Gastroesophageal sphincter (tissue), 4 donors: Measurements from ENCODE around the gene PIP4K2A. TPM values are rescaled to one million over a fixed set of nuclear protein-coding genes. Genes with fewer than 3 reads are reported as not detected.
"Not testable (repeated sequence)": the region's sequence is repeated elsewhere in the genome, so short reads cannot be mapped to it uniquely, and the experiment has no call there.

Experiments used
- ATAC-seq: fragments of 150-250 bp; one replicate; pipeline ENCODE4 v1.9.1; 2016; ENCODE audit warnings: mild to moderate bottlenecking, moderate library complexity
- H3K27ac ChIP-seq, 4 donors: fragments of 200-600 bp; sonication (generic) in 3 of 4; 1 replicate in 3 of 4; 2 replicates in 1 of 4; pipeline ENCODE4 v1.5.1; 2016 to 2019
- H3K27me3 ChIP-seq: fragments of 200-600 bp; sonication (generic); one replicate; pipeline ENCODE4 v1.5.1; 2019
- H3K36me3 ChIP-seq, 2 donors: fragments of 200-600 bp; sonication (generic); one replicate each; pipeline ENCODE4 v1.5.1; 2019; ENCODE audit warnings: control low read depth in 1 of 2
- H3K4me1 ChIP-seq, 3 donors: fragments of 200-600 bp; sonication (generic); 1 replicate in 2 of 3; 2 replicates in 1 of 3; pipeline ENCODE4 v1.5.1; 2016 to 2019; ENCODE audit warnings: control low read depth in 2 of 3
- H3K4me3 ChIP-seq, 2 donors: fragments of 200-600 bp; sonication (generic); one replicate each; pipeline ENCODE4 v1.5.1; 2019; ENCODE audit warnings: mild to moderate bottlenecking in 1 of 2, moderate library complexity in 1 of 2
- H3K9me3 ChIP-seq, 3 donors: fragments of 200-600 bp; sonication (generic); one replicate each; pipeline ENCODE4 v1.5.1; 2017 to 2019; ENCODE audit warnings: control low read depth in 2 of 3
- CTCF ChIP-seq, 4 experiments: fragments of 200-600 bp in 2 of 4; fragments of 450-650 bp in 2 of 4; sonication (generic) in 1 of 4; IDR thresholded peaks; one replicate each; pipeline ENCODE4 v1.5.1; 2017 to 2019; ENCODE audit warnings: antibody characterized with exemption in 4 of 4, mild to moderate bottlenecking in 2 of 4, moderate library complexity in 2 of 4
- EP300 ChIP-seq: sonication (generic); formaldehyde crosslinking; IDR thresholded peaks from one replicate; pipeline ENCODE4 v1.6.1; 2017; ENCODE audit warnings: antibody characterized with exemption, mild to moderate bottlenecking
- POLR2A ChIP-seq, 2 donors: fragments of 450-650 bp; IDR thresholded peaks; one replicate each; pipeline ENCODE4 v1.6.1; 2017; ENCODE audit warnings: antibody characterized with exemption in 2 of 2, mild to moderate bottlenecking in 2 of 2, moderate library complexity in 1 of 2
- POLR2AphosphoS5 ChIP-seq: sonication (generic); formaldehyde crosslinking; IDR thresholded peaks from one replicate; pipeline ENCODE4 v1.6.1; 2017; ENCODE audit warnings: antibody characterized with exemption
- WGBS, 2 donors: methylation state at CpG; one replicate each; pipeline ENCODE4 v1.1.5; 2018; ENCODE audit warnings: low coverage in 1 of 2; 5-methylcytosine and 5-hydroxymethylcytosine counted together
- total RNA-seq, 4 donors: library from RNA; depleted of rRNA; stranded (reverse); fragments of >200 nt; gene quantifications; one replicate each; pipeline ENCODE4 v1.1.0, GENCODE V29; 2016

PIP4K2A gene
- total RNA-seq, 4 donors from 2014 or later: 30.4 to 57.2 (median 51.3) TPM

DNA sequence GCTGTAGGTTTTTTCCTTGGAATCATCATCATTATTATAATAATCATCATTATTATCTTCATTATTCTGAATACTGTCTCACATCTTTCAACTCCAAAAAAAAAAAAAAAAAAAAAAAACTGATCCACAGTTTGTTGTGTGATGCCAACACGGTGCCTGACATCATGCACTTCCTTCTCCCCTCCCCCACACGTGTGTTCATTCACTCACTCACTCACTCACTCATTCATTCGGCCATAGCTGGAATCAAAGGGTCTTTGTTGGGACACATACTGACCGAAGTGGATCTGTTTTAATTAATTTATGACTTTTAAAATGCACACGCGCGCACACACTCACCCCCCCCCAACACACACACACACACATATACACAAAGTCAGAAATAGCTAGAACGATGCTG lies 177.8 kb downstream of the PIP4K2A start:
- TF ChIP-seq CTCF (IDR thresholded peaks at IDR 0.05) (no peak), POLR2A (IDR thresholded peaks at IDR 0.05) (no peak), POLR2AphosphoS5 (no peak), EP300 (no peak)
- Histone ChIP-seq H3K9me3 (no peaks in the 10 kb centered on the region), H3K4me1 (no peaks in the 10 kb centered on the region), H3K27me3 (no peaks in the 10 kb centered on the region), H3K36me3 (peaks cover 0 to 56% of the 10 kb centered on the region in 2 donors), H3K27ac (no peak overlapping the region), H3K4me3 (no peak overlapping the region)
- no peak for ATAC-seq
- WGBS, 2 donors: 86 to 88% methylated on average over 7 to 8 of the region's 8 CpGs

DNA sequence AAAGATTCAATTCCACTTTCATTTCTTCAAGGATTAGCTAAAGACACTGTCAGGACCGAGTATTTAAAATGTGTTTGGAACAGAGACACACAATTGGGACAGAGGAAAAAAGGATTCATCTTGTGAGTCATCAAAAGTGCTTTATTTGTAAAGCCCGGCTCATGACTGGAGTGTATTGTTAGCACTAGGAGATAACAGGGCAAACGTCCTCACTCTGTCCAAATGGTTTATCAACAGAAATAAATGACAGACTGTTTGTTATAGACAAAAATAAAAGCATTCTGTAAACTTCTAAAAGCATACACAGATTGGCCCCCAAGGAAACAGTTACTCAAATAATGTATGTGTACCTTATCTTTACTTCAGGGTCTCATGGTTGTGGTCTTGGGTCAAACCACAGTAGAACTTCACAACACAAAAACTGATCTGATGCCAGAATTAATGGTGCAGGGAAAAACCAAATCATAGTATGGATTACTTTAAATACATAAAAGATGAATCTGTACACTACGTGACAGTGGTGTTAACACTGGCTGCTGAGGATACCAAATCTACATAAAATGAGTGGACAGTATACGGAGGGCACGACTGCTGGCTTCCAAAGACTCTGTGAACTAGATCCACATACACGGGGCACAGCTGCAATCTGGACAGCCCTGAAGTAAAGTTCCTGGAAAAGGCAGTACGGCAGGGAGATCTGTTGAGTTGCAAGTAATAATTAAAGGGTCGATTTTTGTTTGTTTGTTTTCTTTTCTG lies 179.4 kb downstream of the PIP4K2A start:
- no peak overlapping the region for H3K4me3 ChIP-seq
- no peak for TF ChIP-seq POLR2AphosphoS5
- TF ChIP-seq EP300: no peak
- TF ChIP-seq POLR2A (IDR thresholded peaks at IDR 0.05): no peak
- no peak for TF ChIP-seq CTCF (IDR thresholded peaks at IDR 0.05)
- peaks cover 0 to 7% (median 0%) of the 10 kb centered on the region in 3 donors for H3K9me3 ChIP-seq
- WGBS, 2 donors: 63 to 65% methylated on average over 6 to 9 of the region's 9 CpGs
- no peak overlapping the region for H3K27ac ChIP-seq
- ATAC-seq: no peak
- H3K36me3 ChIP-seq: peaks cover 0 to 40% of the 10 kb centered on the region in 2 donors
- no peaks in the 10 kb centered on the region for H3K4me1 ChIP-seq
- no peaks in the 10 kb centered on the region for H3K27me3 ChIP-seq

DNA sequence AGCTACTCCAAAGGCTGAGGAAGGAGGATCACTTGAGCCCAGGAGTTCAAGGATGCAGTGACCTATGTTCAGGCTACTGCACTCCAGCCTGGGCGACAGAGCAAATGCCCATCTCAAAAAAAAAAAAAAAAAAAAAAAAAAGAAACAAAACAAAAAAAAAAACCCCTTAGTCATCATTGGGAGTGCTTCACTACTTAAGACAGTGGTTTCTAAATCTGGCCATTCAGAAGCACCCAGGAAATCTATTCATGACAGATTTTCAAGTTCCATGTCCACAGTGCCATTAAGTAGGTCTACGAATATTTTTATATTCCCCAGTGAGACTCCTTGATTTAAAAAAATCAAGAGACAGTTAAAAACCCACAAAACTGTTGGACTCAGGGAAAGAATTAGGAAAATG lies 182.9 kb downstream of the PIP4K2A start:
- H3K27me3 ChIP-seq: no peaks in the 10 kb centered on the region
- no peak for ATAC-seq
- H3K9me3 ChIP-seq: peaks cover 0 to 24% (median 0%) of the 10 kb centered on the region in 3 donors
- H3K4me3 ChIP-seq: no peak overlapping the region
- 76 to 86% methylated on average over 1 of the region's 2 CpGs for WGBS, 2 donors
- no peak overlapping the region for H3K27ac ChIP-seq
- H3K4me1 ChIP-seq: no peaks in the 10 kb centered on the region
- TF ChIP-seq POLR2A (IDR thresholded peaks at IDR 0.05) (no peak), POLR2AphosphoS5 (no peak), CTCF (IDR thresholded peaks at IDR 0.05) (no peak), EP300 (no peak)
- peaks cover 0 to 5% of the 10 kb centered on the region in 2 donors for H3K36me3 ChIP-seq

- no peaks in the 10 kb centered on the region for H3K27me3 ChIP-seq
- H3K9me3 ChIP-seq: peaks cover 0 to 29% (median 0%) of the 10 kb centered on the region in 3 donors
- no peak for ATAC-seq
- H3K27ac ChIP-seq: no peak overlapping the region
- no peak overlapping the region for H3K4me3 ChIP-seq
- H3K36me3 ChIP-seq: peaks cover 0 to under 1% of the 10 kb centered on the region in 2 donors
- TF ChIP-seq CTCF (IDR thresholded peaks at IDR 0.05) (no peak), EP300 (no peak), POLR2AphosphoS5 (no peak), POLR2A (IDR thresholded peaks at IDR 0.05) (no peak)
- no peaks in the 10 kb centered on the region for H3K4me1 ChIP-seq
- 63 to 90% methylated on average over 2 to 3 of the region's 3 CpGs for WGBS, 2 donors
Observed at GRCh38 chr10:22531008-22531407, 183.4 kb downstream of the PIP4K2A start.

DNA sequence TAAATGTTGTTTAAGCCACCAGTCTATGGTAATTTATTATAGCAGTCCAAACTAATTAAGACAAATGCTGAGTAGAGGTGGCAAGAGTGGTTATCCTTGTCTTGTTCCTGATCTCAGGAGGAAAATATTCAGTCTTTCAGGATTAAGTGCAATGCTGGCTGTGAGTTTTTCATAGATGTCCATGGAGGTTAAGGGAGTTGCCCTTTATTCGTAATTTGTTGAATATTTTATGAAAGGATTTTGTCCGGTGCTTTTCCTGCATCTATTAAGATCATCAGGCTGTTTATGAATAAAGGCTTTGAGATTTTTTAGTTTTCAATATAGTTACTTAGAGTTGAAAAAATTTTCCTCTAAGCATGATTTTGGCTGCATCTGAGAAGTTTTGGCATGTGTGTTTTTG lies 186.9 kb downstream of the PIP4K2A start:
- no peak overlapping the region for H3K4me3 ChIP-seq
- peaks cover 0 to 64% (median 0%) of the 10 kb centered on the region in 3 donors for H3K9me3 ChIP-seq
- H3K4me1 ChIP-seq: no peaks in the 10 kb centered on the region
- 76 to 94% methylated on average over 2 of the region's 2 CpGs for WGBS, 2 donors
- ATAC-seq: no peak
- H3K36me3 ChIP-seq: no peaks in the 10 kb centered on the region
- H3K27ac ChIP-seq: no peak overlapping the region
- TF ChIP-seq CTCF (IDR thresholded peaks at IDR 0.05) (no peak), POLR2AphosphoS5 (no peak), EP300 (no peak), POLR2A (IDR thresholded peaks at IDR 0.05) (no peak)
- no peaks in the 10 kb centered on the region for H3K27me3 ChIP-seq

- ATAC-seq, H3K4me1 ChIP-seq, H3K27me3 ChIP-seq, H3K36me3 ChIP-seq, H3K4me3 ChIP-seq, H3K27ac ChIP-seq: not testable (repeated sequence)
- H3K9me3 ChIP-seq: peaks cover 0 to 66% (median 0%) of the 10 kb centered on the region in 3 donors
Observed at GRCh38 chr10:22524333-22524732, 190.0 kb downstream of the PIP4K2A start.

DNA sequence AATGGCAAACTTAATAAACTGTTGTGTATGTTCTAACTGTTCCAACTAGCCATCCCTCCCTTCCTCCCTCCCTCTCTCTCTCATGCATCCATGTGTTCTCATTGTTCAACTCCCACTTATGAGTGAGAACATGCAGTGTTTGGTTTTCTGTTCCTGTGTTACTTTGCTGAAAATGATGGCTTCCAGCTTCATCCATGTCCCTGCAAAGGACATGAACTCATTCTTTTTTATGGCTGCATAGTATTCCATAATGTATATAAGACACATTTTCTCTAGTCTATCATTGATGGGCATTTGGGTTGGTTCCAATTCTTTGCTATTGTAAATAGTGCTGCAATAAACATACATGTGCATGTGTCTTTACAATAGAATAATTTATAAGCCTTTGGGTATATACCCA lies 193.7 kb downstream of the PIP4K2A start:
- peaks cover 0 to 42% (median 0%) of the 10 kb centered on the region in 3 donors for H3K9me3 ChIP-seq
- not testable (repeated sequence) for ATAC-seq

More for the DNA sequence above, 193.7 kb downstream of the PIP4K2A start:
- H3K4me1 ChIP-seq, H3K36me3 ChIP-seq, H3K27ac ChIP-seq, H3K4me3 ChIP-seq, H3K27me3 ChIP-seq: not testable (repeated sequence)
